HG03097 (cell line): ENCODE results near the gene PTTG2.
"Not testable (repeated sequence)": the region's sequence is repeated elsewhere in the genome, so short reads cannot be mapped to it uniquely, and the experiment has no call there.

ENCODE experiments used
- ATAC-seq: cut with Tn5 transposase; IDR thresholded peaks from one replicate; pipeline ENCODE4 v1.9.1; 2021; ENCODE audit not compliant: unreplicated experiment, low FRiP score

The PTTG2 gene

DNA sequence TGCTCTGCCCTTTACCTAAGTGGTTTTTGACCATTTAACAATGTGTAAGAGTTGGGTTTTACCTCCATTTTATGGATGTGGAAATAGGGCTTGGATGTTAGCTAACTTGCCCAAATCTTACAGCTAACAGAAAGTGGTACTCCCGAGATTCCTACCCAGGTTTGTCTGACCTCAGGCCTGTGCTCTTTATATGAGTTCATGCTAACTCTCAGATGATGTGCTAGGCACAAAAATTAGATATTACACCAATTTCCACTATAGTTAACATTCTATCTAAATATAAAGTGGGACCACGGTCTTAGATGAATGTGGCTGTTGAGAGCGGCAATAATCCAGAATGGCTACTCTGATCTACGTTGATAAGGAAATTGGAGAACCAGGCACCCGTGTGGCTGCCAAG is at the start of gene PTTG2:
Gene PTTG2 (plus strand): TSS at position 301 of the 400 bp plus-strand sequence. CDS start 37 bp downstream, at position 338.
- no peak for ATAC-seq

- ATAC-seq = no peak
Measured at GRCh38 chr4:37914539-37914938, 45.7 kb upstream of the PTTG2 start.

- no peak for ATAC-seq
Measured at GRCh38 chr4:37917388-37917787, 42.8 kb upstream of the PTTG2 start.

- no peak for ATAC-seq
Measured at GRCh38 chr4:37918653-37919052, 41.5 kb upstream of the PTTG2 start.

DNA sequence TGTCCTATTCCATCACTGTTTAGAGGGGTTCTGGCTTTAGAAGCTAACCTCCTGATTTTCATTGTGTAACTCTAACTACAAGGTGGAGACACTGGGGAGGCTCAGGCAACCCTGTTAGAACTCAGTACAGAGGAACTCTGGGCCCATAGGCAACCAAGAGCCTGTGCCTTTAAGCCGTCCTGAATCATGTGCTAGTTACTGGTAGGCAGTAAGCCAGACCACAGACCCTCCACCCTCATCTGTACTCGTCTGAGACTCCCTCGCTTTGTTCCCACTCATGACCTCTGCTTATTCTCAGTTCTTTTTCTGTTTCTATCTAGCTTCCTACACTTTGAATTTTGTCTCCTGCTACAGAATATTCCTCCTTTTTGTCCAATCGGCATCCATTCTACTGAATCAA is 37.9 kb upstream of the PTTG2 start:
- ATAC-seq = no peak

DNA sequence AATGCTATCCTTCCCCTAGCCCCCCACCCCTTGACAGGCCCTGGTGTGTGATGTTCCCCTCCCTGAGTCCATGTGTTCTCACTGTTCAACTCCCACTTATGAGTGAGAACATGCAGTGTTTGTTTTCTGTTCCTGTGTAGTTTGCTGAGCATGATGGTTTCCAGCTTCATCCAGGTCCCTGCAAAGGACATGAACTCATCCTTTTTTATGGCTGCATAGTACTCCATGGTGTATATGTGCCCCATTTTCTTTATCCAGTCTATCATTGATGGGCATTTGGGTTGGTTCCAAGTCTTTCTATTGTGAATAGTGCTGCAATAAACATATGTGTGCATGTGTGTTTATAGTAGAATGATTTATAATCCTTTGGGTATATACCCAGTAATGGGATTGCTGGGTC is 37.1 kb upstream of the PTTG2 start:
- not testable (repeated sequence) for ATAC-seq

DNA sequence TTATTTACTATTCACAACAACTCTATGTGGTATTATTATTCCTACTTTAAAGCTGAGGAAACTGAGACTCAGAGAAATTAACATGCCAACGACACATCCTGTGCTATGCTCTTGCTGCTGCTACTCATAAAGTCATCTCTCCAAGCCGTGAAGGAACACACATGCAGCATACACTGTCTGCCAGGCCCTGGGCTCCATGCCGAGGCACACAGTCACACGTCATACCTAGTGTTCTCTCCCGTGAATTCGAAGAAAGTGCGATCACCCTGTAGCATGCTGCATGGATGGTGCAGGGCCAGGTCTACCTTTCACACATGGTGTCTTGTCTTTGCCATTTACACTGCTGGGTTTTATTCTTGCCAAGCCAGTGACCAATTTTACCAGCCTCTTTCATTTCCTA is 35.3 kb upstream of the PTTG2 start:
- ATAC-seq = no peak

- no peak for ATAC-seq
Measured at GRCh38 chr4:37927434-37927833, 32.8 kb upstream of the PTTG2 start.

DNA sequence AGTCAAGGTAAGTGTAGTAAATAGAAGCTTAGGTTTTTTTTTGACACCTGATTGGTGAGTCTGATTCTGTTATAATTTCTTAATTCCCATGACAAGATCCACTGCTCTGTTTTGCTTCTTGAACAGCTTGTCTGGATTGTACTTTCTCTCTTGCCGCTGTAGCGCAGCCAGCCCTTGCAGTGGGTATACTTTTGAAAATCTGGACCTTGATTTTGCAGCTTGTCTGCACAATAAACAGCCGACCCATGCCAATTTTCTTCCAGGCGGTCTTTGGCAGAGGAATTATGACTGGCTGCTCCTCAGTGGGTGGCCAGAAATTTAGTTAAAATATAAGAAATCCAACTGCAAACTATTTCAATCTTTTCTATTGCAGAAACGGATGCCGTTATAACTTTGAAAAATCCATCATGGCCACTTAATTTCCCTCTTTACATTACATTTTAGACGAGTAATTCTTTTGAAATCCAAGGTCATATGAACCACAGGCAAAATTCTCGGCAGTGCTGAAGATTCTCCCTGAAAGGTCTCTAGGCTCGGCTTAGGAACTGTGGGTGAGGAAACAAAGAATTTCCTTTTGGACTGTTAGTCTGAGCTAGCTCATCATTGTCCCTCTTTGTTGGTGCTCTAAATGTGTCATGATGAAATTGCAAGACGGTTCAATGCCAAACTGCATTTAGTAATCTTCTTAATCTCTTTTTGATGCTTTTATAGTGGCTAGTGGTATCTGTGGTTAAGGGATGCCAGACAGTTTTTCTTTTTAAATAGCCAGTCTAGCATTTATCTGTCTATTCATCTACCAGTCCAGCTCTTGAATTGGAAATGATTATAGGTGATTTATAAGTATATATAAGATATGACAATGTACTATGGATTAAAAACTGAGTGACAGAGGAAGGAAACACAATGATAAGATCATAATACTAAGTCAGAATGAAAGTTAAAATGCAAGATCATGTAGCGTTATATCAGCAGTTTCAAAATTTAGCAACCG is 31.5 kb upstream of the PTTG2 start:
- ATAC-seq = no peak

DNA sequence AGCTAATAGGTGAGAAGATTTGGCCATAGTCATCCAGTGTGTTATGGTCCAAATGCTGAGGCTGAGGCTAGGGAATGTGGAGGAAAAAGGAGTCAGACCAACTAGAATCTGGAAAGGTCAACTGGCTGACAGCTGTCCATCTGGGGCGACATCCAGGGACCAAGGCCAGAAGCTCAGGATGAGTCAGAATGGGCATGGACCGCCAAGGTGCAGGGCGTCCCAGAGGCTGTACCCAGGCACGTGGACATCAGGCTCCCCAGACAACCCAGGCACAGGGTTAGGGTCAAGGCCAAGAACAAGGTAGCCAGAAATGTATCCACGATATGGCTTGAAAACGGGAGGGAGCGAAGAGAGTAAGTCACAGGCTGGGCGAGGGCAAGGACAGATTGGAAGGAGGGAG is 26.1 kb upstream of the PTTG2 start:
- ATAC-seq = no peak

- no peak for ATAC-seq
Measured at GRCh38 chr4:37934609-37935008, 25.6 kb upstream of the PTTG2 start.

GRCh38 chr4:37935026-37935425 is 25.2 kb upstream of the PTTG2 start:
- ATAC-seq = no peak

- no peak for ATAC-seq
Measured at GRCh38 chr4:37936889-37937498, 23.2 kb upstream of the PTTG2 start.

DNA sequence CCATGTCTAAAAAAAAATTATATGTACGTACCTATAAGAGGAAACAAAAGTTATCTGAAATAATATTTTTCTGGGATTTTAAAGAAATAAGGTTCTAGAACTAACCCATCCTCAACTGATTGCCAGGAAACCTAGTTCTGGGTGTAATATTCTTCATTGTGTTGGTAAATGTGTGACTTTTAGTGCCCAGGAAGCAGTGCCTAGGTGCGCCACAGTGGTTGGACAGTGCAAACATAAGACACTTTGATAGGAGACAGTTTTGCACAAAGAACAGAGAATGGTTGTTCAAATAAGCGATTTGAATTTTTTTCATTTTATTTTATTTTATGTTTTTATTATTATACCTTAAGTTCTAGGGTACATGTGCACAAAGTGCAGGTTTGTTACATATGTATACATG is 22.0 kb upstream of the PTTG2 start:
- ATAC-seq = no peak

DNA sequence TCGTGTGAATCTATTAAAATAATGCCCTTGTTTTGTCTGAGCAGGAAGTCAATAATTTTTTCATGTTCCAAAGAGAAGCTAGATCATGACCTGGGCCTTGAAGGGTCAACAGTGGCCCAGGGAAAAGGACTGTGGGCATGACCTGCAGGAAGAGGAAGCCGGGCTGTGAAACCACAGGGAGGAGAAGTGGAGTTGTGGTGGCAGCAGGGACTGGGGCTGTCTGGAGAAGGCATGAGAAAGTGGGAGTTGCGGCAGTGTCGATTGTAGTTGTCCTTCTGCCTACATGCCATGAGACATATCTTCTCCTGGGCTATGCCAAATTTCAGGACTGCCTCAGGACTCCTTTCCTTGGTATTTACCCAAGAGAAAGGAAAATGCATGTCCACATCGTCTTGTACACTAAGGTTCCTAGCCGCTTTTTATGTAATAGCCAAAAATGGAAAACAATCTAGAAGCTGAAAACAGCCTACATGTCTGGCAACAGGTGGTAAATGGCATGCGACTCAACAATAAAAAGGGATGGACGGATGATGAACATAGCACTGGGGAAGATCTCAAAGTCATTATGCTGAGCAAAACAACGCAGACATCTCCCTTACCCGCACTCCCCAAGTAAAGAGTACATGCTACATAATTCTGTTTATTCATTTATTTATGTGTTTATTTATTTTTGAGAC is 13.6 kb upstream of the PTTG2 start:
- no peak for ATAC-seq

- ATAC-seq = no peak
Measured at GRCh38 chr4:37948542-37948941, 11.7 kb upstream of the PTTG2 start.

DNA sequence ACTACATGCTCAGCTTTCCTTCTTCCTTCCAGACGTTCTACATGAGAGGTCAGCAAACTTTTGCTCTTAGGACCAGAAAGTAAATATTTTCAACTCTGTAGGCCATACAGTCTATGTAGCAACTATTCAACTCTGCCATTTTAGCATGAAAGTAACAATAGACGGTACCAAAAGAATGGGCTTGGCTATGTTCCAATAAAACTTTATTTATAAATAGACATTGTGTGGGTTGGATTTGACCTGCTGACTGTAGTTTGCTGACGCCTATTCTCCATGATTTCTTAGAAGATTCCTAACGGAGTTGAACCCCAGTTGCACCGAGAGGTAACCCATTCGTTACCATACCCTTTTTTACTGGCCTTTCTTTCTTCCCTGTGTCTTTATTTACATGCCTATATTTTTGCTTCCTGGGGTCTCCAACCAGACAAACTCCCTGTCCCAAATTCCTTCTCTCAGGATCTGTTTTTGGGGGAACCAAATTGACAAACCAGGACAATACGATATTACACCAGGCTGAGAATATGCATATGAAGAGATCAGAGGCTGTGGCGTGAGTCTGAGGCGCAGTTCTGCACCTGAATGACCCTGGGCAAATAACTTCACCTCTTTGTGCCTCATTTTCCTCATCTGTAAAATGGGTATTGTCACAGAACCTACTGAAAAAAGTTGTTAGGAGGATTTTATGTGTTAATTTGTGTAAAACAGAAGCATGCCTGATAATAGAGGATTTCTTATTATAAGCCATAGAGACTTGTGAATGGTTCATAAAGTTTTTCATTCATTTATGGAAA is 10.4 kb upstream of the PTTG2 start:
- ATAC-seq = no peak

DNA sequence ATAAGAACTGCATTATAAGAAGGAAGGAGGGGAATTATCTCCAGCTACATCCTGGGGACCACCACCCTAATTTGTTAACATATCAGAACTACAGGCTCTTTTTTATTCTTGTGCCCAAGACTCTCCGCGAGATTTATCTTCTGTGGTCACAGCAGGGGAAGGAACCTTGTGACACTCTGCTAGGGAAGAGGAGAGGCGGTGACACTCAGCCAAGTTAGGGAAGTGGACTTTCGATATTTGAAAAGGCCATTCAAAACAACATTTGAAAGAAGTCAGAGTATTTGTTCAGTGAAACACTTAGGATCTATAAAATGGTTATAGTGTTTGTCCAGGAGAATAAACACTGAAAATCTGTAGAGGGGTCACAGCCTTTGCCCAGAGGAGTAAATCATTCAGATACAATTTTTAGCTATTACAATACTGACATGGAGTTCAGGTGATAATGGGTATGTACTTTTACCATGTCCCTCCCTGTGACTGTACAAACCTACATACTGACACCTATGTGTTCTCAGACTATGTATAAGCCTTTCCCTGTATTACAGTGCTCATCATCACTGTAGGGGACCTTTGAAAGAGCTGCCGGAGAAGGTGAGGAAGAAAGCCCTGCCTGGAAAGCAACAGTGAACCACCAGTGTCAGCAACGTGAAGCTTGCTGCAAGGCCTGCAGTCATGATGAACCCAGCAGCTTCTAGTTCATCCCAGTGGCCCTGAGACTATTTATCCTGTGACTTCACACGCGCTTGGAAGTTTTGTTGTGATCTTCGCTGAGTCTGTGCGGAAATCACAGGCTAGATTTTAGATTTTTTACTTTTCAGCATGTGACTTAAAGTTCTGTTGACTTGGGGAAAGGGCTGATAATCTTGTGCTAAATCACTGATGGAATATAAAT is 8.5 kb upstream of the PTTG2 start:
- no peak for ATAC-seq

- ATAC-seq = no peak
Measured at GRCh38 chr4:37953156-37953555, 7.0 kb upstream of the PTTG2 start.
